Activated CD8-positive, alpha-beta T cell treated with anti-CD3 and anti-CD28 coated beads for 36 hours (primary cell): ENCODE measurements around the gene CACNB1. TPM values are rescaled to one million over a fixed set of nuclear protein-coding genes. Genes with fewer than 3 reads are reported as not detected.

Source experiments
- ATAC-seq: fragments of 200-7000 bp; cut with Tn5 transposase; one replicate; pipeline ENCODE4 v1.10.0; 2021; ENCODE audit warnings: mild to moderate bottlenecking, moderate library complexity
- CTCF ChIA-PET: fragments of 350-600 bp; sonication (Branson Sonifier 250); formaldehyde crosslinking; loops from one replicate; lab custom pipeline; 2021; ENCODE audit warnings: antibody characterized with exemption; lab: Charles Lee
- POLR2A ChIA-PET: fragments of 350-600 bp; sonication (Branson Sonifier 250); formaldehyde crosslinking; loops from one replicate; lab custom pipeline; 2021; ENCODE audit warnings: antibody characterized with exemption; lab: Charles Lee
- DNase-seq: peaks from one replicate; pipeline ENCODE4 v3.0.0-alpha.2; 2020
- H3K27ac Mint-ChIP-seq: one replicate; pipeline ENCODE4 v1.8.0; 2021; ENCODE audit warnings: mild to moderate bottlenecking, mixed read lengths
- H3K27me3 Mint-ChIP-seq: one replicate; pipeline ENCODE4 v1.8.0; 2021; ENCODE audit warnings: mixed read lengths
- H3K36me3 Mint-ChIP-seq: one replicate; pipeline ENCODE4 v1.8.0; 2021; ENCODE audit warnings: low read depth, mixed read lengths
- H3K4me1 Mint-ChIP-seq: one replicate; pipeline ENCODE4 v1.8.0; 2021; ENCODE audit warnings: low read depth, mixed read lengths
- H3K4me3 Mint-ChIP-seq: one replicate; pipeline ENCODE4 v1.8.0; 2021; ENCODE audit warnings: mild to moderate bottlenecking, moderate library complexity, mixed read lengths
- H3K9me3 Mint-ChIP-seq: one replicate; pipeline ENCODE4 v1.8.0; 2021; ENCODE audit warnings: mixed read lengths
- intact Hi-C: fragments of 100-400 bp; cut with micrococcal nuclease; formaldehyde crosslinking; loops from one replicate; pipeline ENCODE4 v1.10.0; 2022
- total RNA-seq, 2 experiments: library from RNA; stranded (reverse); gene quantifications; one replicate each; pipeline ENCODE4 v1.2.3, GENCODE V29; 2021
- TF ChIP-seq, protein P1 (sequence below): fragments of 200-600 bp; IDR thresholded peaks from one replicate; pipeline ENCODE4 v1.8.0; 2022; ENCODE audit warnings: antibody characterized with exemption, mild to moderate bottlenecking

The CACNB1 gene
- total RNA-seq, 2 experiments from 2014 or later: 13.1 to 14.2 TPM

DNA sequence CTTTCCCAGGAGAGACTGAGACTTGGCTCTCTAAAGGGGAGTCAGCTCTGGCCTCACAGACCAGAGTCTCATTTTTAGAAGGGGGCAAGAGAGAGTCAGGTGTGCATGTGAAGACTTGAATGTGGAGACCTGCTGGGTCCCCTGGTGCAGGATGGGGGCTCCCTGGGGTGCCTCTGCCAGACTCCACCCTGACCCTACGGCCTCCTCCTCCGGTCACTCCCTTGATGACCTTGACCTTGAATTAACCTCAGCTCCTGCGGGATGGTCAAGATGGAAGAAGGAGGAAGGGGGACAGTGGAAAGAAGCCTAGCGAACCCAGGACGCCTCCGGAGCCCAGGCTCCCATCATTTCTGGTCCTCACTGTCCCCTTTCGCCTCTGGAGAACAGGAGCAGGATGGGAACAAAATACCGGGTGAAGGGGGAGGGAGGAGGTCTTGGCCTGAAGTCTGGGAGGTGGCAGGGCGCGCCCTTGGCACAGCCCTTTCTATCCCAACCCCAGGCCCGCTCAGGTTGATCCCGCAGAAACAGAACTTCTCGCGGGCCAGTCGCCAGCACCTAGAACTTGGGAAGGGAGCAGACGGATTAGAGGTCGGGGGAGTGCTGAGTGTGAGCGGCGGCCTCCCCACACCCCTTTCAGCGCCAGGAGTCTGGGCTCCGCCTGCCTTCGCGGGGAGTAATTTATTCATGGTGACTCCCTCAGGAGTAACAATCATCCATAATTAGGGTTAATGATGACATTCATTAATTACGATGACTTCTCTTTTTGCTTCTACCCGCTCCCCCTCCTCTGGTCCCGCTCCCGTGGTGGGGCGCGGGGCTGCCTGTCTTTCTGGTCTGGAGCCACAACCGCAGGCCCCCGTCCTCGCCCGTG lies 26.7 kb upstream of the CACNB1 start:
- H3K4me1 Mint-ChIP-seq: peaks cover 10% of the 10 kb centered on the region
- no peaks in the 10 kb centered on the region for H3K9me3 Mint-ChIP-seq
- no peaks in the 10 kb centered on the region for H3K36me3 Mint-ChIP-seq
- ATAC-seq (no peak), DNase-seq (no peak)
- POLR2A ChIA-PET: interaction anchor here (0.5 to 1.8 kb wide), 5 partner anchors 12 to 326 kb away, joined by 3 to 10 read pairs (median 5); partner anchors contain the start of gene RPL19
- CTCF ChIA-PET: interaction anchor here (1.3 to 27.4 kb wide), 2 partner anchors 11 to 21 kb away, joined by 8 to 516 read pairs; no protein-coding TSS in a partner anchor
- H3K27ac Mint-ChIP-seq: no peak overlapping the region
- intact Hi-C loops: no loop called here
- peaks cover 26% of the 10 kb centered on the region for H3K27me3 Mint-ChIP-seq
- H3K4me3 Mint-ChIP-seq: no peak overlapping the region
- TF ChIP-seq, protein P1, sequence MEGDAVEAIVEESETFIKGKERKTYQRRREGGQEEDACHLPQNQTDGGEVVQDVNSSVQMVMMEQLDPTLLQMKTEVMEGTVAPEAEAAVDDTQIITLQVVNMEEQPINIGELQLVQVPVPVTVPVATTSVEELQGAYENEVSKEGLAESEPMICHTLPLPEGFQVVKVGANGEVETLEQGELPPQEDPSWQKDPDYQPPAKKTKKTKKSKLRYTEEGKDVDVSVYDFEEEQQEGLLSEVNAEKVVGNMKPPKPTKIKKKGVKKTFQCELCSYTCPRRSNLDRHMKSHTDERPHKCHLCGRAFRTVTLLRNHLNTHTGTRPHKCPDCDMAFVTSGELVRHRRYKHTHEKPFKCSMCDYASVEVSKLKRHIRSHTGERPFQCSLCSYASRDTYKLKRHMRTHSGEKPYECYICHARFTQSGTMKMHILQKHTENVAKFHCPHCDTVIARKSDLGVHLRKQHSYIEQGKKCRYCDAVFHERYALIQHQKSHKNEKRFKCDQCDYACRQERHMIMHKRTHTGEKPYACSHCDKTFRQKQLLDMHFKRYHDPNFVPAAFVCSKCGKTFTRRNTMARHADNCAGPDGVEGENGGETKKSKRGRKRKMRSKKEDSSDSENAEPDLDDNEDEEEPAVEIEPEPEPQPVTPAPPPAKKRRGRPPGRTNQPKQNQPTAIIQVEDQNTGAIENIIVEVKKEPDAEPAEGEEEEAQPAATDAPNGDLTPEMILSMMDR: no peak

DNA sequence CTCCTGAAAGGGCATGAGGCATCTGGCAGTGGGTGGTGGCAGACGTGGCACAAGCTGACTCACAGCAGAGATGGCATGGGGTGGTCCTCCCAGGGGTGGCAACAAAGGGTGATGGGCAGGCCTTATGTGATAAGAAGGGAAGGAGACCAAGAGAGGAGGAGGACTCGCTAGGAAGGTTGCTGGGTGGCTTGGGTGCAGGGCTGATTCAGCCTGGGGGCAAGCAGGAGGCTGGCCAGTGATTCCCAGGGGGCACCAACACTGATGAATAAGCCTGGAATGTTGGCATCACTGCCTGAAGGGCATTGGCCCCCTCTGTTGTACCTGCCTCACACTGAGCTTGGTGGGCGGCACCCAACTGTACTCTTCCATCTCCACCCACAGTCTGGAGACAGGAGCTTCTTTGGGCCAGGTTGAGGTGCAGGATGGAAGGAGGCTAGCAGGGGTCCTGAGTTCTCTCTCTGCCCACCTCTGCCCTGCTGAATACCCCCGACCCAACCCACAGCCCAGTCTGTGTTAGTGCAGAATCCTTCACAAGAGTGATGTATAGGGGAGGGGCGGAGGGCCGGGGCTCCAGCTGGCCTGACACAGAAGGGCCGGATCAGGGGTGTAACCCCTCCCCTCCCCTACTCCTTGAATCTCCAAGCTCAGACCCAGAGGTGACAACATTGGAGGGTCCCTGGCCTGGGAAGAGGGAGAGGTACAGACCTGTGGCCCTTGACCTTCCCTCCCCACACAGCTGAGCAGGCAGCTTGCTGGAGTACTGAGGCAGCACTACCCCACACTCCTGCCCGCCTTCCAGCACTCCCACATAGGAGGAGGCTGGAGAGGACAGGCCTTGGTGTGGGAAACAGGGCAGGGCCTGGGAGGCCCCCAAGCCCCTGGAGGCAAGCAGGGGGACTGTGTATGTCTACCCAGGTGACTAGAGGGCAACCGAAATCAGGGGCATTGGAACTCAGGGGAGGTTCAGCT lies 25.7 kb upstream of the CACNB1 start:
- peaks cover 10% of the 10 kb centered on the region for H3K4me1 Mint-ChIP-seq
- H3K27ac Mint-ChIP-seq: no peak overlapping the region
- CTCF ChIA-PET: interaction anchor here (1.3 to 27.4 kb wide), 4 partner anchors 12 to 58 kb away, joined by 3 to 516 read pairs (median 6); no protein-coding TSS in a partner anchor
- H3K27me3 Mint-ChIP-seq: peaks cover 29% of the 10 kb centered on the region
- no peak overlapping the region for H3K4me3 Mint-ChIP-seq
- DNase-seq (no peak), ATAC-seq (no peak)
- intact Hi-C loops: no loop called here
- POLR2A ChIA-PET: interaction anchor here (0.9 to 1.8 kb wide), 4 partner anchors 13 to 23 kb away, joined by 3 to 10 read pairs (median 6); partner anchors contain the start of gene RPL19
- TF ChIP-seq, protein P1: no peak
- no peaks in the 10 kb centered on the region for H3K9me3 Mint-ChIP-seq
- no peaks in the 10 kb centered on the region for H3K36me3 Mint-ChIP-seq

DNA sequence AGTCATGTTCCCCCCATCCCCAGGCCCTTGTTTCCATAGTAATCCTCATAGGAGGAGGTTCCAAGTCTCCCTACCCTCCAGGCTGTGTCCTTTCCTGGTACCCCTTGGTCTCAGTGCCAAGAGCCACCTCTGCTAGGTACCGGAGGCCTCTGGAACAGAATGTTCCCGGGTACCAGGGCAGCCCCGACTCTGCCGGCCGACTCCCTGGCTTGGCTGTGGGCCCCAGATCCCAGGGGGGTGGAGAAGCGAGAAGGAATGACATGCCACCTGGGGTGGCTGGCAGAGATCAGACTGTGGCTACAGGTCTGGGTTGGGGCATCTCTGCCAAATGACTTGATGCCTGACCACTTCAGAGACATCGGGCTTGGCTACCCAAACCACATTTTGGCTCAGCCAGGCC lies 24.7 kb upstream of the CACNB1 start:
- Mint-ChIP-seq H3K4me1 (peaks cover 7% of the 10 kb centered on the region), H3K36me3 (no peaks in the 10 kb centered on the region), H3K9me3 (no peaks in the 10 kb centered on the region), H3K27me3 (peaks cover 20% of the 10 kb centered on the region), H3K27ac (no peak overlapping the region), H3K4me3 (no peak overlapping the region)
- intact Hi-C loops: no loop called here
- TF ChIP-seq, protein P1: no peak
- POLR2A ChIA-PET: interaction anchor here (1.2 to 1.8 kb wide), 2 partner anchors 10 to 14 kb away, joined by 4 to 10 read pairs; no protein-coding TSS in a partner anchor
- DNase-seq: no peak
- no peak for ATAC-seq
- CTCF ChIA-PET: interaction anchor here (1.3 to 27.4 kb wide), 3 partner anchors 13 to 57 kb away, joined by 3 to 516 read pairs (median 3); no protein-coding TSS in a partner anchor

DNA sequence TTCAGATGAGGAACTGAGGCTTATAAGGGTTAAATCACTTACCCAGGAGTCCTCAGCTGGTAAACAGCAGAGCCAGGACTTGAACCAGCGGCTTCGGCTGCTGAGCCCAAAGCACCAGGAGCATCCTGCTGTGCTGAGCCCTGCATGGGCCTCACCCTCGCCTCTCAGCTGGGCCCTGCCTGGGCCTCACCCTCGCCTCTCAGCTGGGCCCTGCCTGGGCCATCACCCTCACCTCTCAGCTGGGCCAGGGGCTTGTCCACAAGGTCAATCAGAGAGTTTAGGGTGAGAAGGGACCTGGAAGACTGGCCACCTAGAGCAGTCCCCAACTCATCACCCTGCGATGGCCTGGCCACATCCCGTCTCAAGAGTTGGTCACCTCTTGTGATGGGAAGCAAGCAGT lies 24.1 kb upstream of the CACNB1 start:
- Mint-ChIP-seq H3K4me1 (peaks cover 7% of the 10 kb centered on the region), H3K36me3 (no peaks in the 10 kb centered on the region), H3K27me3 (peaks cover 22% of the 10 kb centered on the region), H3K9me3 (no peaks in the 10 kb centered on the region), H3K27ac (no peak overlapping the region), H3K4me3 (no peak overlapping the region)
- ATAC-seq (no peak), DNase-seq (no peak)
- TF ChIP-seq, protein P1: no peak
- ChIA-PET CTCF (interaction anchor here (0.9 to 27.4 kb wide), 4 partner anchors 13 to 57 kb away, joined by 3 to 516 read pairs (median 3); no protein-coding TSS in a partner anchor), POLR2A (interaction anchor here (1.0 to 1.2 kb wide), 2 partner anchors 11 to 22 kb away, joined by 4 read pairs; partner anchors contain the start of gene RPL19)
- intact Hi-C loops: no loop called here
